ENCODE measurements around the gene ATXN1.

- TF ChIP-seq POLR2A (IDR thresholded peaks at IDR 0.05) (no peak), CTCF (IDR thresholded peaks at IDR 0.05) (no peak)
These were observed 315.0 kb downstream of the ATXN1 start for GRCh38 chr6:16446273-16446672.

Data from lower leg skin (tissue), 3 donors.